ENCODE results near the gene HNRNPA2B1. TPM values are rescaled to one million over a fixed set of nuclear protein-coding genes. Genes with fewer than 3 reads are reported as not detected.
"Not testable (repeated sequence)": the region's sequence is repeated elsewhere in the genome, so short reads cannot be mapped to it uniquely, and the experiment has no call there.

HNRNPA2B1 gene
- total RNA-seq, 1 donor from 2014 or later = 62.7 TPM

DNA sequence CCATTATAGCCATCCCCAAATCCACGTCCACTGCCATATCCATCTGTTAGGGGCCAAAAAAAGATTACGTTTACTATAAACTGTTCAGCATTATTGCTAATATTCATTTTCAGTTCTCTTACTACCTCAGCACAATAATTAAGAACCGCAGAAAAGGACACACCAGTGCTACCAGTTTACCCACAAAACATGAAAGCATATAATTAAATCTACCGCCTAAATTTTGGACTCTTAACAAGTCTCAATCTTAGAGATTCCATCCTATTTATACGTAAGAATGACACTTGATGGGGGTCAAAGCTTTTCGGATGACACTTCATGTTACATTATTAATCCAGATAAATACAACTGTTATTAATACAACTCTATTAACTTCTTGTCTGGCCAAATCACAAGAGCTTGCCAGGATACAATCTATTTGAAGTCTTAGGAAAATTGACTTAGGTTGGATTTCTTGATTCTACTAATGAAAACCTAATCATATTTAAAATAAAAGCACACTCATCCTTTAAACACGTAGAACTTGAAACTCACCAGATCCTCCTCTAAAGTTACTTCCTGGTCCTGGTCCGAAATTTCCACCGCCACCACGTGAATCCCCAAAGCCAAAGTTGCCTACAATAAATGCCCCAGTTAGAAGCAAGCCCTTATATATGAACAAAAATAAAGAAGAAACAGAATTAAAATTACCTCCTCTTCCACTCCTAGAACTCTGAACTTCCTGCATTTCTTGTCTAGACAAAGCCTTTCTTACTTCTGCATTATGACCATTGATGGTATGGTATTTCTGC lies 4.5 kb downstream of the HNRNPA2B1 start:
- Histone ChIP-seq H3K36me3 (ENCODE audit: control insufficient read depth, insufficient read depth, low read length) (peaks cover 25% of the 10 kb centered on the region), H3K27me3 (ENCODE audit: control insufficient read depth, insufficient read depth, low read length) (no peaks in the 10 kb centered on the region), H3K4me3 (ENCODE audit: low read depth, low read length) (no peak overlapping the region)
- DNase-seq (ENCODE audit: low read depth) = no peak
- no peak for FAIRE-seq
- TF ChIP-seq, protein P1, sequence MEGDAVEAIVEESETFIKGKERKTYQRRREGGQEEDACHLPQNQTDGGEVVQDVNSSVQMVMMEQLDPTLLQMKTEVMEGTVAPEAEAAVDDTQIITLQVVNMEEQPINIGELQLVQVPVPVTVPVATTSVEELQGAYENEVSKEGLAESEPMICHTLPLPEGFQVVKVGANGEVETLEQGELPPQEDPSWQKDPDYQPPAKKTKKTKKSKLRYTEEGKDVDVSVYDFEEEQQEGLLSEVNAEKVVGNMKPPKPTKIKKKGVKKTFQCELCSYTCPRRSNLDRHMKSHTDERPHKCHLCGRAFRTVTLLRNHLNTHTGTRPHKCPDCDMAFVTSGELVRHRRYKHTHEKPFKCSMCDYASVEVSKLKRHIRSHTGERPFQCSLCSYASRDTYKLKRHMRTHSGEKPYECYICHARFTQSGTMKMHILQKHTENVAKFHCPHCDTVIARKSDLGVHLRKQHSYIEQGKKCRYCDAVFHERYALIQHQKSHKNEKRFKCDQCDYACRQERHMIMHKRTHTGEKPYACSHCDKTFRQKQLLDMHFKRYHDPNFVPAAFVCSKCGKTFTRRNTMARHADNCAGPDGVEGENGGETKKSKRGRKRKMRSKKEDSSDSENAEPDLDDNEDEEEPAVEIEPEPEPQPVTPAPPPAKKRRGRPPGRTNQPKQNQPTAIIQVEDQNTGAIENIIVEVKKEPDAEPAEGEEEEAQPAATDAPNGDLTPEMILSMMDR (IDR thresholded peaks at IDR 0.05; ENCODE audit: insufficient read depth, low read length, severe bottlenecking) = no peak

DNA sequence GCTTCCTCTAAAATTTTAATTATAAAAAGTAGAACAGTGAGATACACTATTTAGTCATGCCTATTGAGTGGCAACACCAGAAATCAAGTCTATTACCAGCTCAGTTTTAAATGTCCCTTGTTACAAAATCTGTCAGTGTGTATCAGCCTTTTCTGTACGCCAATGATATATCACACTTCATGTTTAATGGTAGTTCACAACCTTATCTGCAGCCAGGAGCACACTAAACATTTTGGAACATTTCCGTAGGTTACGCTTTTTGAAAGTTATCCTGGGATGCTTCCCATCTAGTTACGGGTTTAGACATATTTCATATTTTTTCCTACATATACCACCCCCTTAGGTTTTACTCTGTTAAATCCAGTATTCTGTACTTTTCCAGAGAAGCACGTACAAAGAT lies 5.4 kb downstream of the HNRNPA2B1 start:
- FAIRE-seq (no peak), DNase-seq (ENCODE audit: low read depth) (no peak)
- Histone ChIP-seq H3K27me3 (ENCODE audit: control insufficient read depth, insufficient read depth, low read length) (no peaks in the 10 kb centered on the region), H3K36me3 (ENCODE audit: control insufficient read depth, insufficient read depth, low read length) (peaks cover 31% of the 10 kb centered on the region), H3K4me3 (ENCODE audit: low read depth, low read length) (no peak overlapping the region)
- TF ChIP-seq, protein P1 (IDR thresholded peaks at IDR 0.05; ENCODE audit: insufficient read depth, low read length, severe bottlenecking) = no peak

DNA sequence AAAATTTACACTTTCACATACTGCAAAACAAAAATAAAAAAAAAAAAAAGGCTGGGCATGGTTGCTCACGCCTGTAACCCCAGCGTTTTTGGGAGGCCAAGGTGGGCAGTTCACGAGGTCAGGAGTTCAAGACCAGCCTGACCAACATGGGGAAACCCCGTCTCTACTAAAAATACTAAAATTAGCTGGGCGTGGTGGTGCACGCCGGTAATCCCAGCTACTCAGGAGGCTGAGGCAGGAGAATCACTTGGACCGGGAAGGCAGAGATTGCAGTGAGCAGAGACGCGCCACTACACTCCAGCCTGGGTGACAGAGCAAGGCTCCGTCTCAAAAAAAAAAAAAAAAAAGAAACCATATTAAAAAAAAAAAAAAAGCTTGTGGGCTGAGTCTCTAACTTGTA lies 5.8 kb downstream of the HNRNPA2B1 start:
- not testable (repeated sequence) for FAIRE-seq; H3K27me3 ChIP-seq (ENCODE audit: control insufficient read depth, insufficient read depth, low read length); DNase-seq (ENCODE audit: low read depth); H3K4me3 ChIP-seq (ENCODE audit: low read depth, low read length)
- H3K36me3 ChIP-seq (ENCODE audit: control insufficient read depth, insufficient read depth, low read length) = peaks cover 31% of the 10 kb centered on the region

DNA sequence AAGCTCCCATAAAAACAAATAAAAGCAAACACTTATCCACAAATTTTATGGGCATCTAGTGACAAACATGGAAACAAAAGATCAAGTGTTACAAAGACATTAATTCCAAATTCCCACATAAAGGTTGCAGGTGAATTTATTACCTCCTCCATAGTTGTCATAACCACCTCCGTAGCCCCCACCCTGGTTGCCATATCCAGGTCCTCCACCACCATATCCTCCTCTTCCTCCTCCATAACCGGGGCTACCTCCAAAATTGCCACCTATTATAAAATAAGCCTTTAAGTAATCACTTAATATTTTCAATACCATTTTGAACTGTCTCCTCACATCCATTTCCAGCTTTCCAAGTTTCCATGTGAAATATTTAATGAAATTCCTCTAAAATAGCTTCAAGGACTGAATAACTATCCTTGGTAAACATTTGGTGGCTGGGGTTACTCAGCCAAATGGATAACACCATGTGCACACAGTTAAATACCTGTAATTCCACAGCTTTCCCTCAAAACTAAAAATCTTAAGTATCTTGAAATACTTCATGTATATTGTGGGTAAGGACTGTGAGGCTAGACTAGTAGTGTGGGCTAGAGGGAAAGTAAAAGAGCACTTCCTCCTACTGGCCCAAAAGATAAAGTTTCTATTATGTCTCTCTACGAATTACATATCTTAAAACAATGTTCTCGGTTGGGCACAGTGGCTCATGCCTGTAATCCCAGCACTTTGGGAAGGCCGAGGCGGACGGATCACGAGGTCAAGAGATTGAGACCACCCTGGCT lies 6.9 kb downstream of the HNRNPA2B1 start:
- H3K27me3 ChIP-seq (ENCODE audit: control insufficient read depth, insufficient read depth, low read length) = no peaks in the 10 kb centered on the region
- H3K36me3 ChIP-seq (ENCODE audit: control insufficient read depth, insufficient read depth, low read length) = peaks cover 33% of the 10 kb centered on the region
- FAIRE-seq (no peak), DNase-seq (ENCODE audit: low read depth) (no peak)
- TF ChIP-seq, protein P1 (IDR thresholded peaks at IDR 0.05; ENCODE audit: insufficient read depth, low read length, severe bottlenecking) = no peak
- no peak overlapping the region for H3K4me3 ChIP-seq (ENCODE audit: low read depth, low read length)

DNA sequence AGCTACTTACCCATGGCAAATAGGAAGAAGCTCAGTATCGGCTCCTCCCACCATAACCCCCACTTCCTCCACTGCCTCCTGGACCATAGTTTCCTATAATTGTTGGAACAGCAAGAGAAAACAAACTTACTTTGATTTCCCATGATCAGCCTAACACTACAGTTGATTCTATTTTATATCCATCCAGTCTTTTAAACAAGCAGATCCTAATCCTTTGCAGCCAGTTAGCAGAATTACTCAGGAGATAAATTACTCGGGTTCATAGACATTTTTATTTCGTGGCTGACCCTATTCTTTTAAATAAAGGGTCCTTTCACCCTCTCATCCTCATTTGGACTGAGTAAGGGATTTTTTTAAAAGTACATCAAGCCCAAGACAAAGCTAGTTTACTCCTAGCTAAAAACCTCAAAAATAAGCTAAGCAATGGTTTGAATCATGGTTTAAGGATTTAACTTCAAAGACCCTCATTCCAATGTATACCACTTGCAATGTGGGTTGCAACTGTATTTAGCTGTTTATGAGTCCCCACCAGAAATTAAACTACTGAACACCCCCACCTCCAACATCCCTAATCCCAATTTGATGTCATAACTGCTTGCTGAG lies 8.0 kb downstream of the HNRNPA2B1 start:
- Histone ChIP-seq H3K4me3 (ENCODE audit: low read depth, low read length) (no peak overlapping the region), H3K36me3 (ENCODE audit: control insufficient read depth, insufficient read depth, low read length) (peaks cover 33% of the 10 kb centered on the region), H3K27me3 (ENCODE audit: control insufficient read depth, insufficient read depth, low read length) (no peaks in the 10 kb centered on the region)
- FAIRE-seq (no peak), DNase-seq (ENCODE audit: low read depth) (no peak)
- TF ChIP-seq, protein P1 (IDR thresholded peaks at IDR 0.05; ENCODE audit: insufficient read depth, low read length, severe bottlenecking) = no peak

DNA sequence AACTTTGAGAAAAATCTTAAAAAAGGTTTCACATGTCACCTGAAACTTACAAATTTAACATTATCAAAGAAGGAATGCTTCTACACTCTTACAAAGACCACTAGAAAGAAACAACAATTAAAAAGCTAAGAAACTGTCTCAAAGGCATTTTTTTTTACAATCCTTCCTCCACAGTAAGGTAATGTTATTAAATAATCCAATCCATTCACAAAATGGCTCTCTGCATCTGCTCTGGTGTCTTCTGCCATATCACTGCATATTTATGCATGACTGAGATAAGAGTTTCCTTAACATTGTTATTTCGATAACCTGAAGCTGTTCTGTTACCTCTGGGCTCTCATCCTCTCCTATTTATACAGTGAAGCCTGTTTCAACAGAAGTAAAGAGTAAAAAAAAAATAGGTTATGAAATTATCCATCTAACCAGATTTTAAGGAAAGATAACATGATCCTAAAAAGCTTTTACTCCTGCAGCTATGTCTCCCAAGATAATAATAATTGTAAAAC lies 8.5 kb downstream of the HNRNPA2B1 start:
- Histone ChIP-seq H3K4me3 (ENCODE audit: low read depth, low read length) (no peak overlapping the region), H3K36me3 (ENCODE audit: control insufficient read depth, insufficient read depth, low read length) (peaks cover 33% of the 10 kb centered on the region), H3K27me3 (ENCODE audit: control insufficient read depth, insufficient read depth, low read length) (no peaks in the 10 kb centered on the region)
- DNase-seq (ENCODE audit: low read depth) (no peak), FAIRE-seq (no peak)
- TF ChIP-seq, protein P1 (IDR thresholded peaks at IDR 0.05; ENCODE audit: insufficient read depth, low read length, severe bottlenecking) = no peak

Measured in bronchial epithelial cell (primary cell).